ENCODE measurements around the gene MYO1D.

The MYO1D gene

DNA sequence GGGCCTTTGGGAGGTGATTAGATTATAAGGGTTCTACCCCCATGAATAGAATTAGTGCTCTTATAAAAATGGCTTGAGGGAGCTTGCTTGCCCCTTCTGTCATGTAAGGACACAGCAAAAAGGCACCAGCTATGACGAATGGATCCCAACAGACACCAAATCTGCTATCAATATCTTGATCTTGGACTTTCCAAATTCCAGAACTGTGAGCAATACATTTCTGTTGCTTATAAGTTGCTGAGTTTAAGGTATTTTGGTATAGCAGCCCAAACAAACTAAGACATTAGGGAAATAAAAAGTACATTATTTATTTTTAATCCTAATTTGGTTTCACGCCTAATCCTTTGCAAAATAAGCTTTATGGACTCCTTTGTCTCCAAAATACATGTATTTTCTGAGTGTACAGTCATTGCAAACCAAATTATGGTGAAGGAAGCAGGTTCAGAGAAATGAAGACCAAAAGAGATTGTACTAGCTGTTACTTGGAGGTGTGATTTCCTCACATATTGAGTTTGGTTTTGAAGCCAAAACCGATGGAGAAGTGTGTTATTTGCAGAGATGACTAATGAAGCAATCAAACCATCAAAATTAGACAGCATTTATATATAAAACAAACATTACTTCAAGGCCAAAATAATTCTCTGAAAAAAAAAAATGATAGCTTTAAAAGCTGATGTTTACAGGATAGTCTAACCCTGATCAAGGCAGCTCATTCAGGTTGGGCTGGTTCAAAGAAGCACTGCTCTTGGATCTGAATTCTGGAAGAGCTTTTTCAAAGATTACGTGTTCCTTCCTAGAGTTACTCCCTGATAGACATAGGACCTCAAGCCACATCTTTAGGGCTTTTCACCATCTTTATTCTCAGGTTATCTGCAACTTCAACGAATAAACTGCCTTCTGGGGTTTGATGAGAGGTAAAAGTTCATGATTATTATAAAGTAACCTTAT lies 71.6 kb downstream of the MYO1D start:
- TF ChIP-seq FOXM1 (IDR thresholded peaks at IDR 0.05; ENCODE audit: borderline replicate concordance, low read depth) (no peak), CREB1 (IDR thresholded peaks at IDR 0.05; ENCODE audit: low read depth) (no peak), TEAD4 (IDR thresholded peaks at IDR 0.05) (no peak), RAD21 (IDR thresholded peaks at IDR 0.05; ENCODE audit: low read depth) (no peak), EP300 (IDR thresholded peaks at IDR 0.05; ENCODE audit: borderline replicate concordance) (no peak), EGR1 (IDR thresholded peaks at IDR 0.05) (no peak), NFIC (IDR thresholded peaks at IDR 0.05) (no peak), YY1 (IDR thresholded peaks at IDR 0.05; ENCODE audit: low read depth) (no peak), ZBTB7A (IDR thresholded peaks at IDR 0.05; ENCODE audit: low read depth) (no peak), TCF12 (IDR thresholded peaks at IDR 0.05; ENCODE audit: low read depth) (no peak), TAF1 (IDR thresholded peaks at IDR 0.05; ENCODE audit: low read depth) (no peak), CEBPB (IDR thresholded peaks at IDR 0.05) (no peak)
- TF ChIP-seq, protein P1, sequence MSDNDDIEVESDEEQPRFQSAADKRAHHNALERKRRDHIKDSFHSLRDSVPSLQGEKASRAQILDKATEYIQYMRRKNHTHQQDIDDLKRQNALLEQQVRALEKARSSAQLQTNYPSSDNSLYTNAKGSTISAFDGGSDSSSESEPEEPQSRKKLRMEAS (IDR thresholded peaks at IDR 0.05), result no peak
- TF ChIP-seq, protein P2, sequence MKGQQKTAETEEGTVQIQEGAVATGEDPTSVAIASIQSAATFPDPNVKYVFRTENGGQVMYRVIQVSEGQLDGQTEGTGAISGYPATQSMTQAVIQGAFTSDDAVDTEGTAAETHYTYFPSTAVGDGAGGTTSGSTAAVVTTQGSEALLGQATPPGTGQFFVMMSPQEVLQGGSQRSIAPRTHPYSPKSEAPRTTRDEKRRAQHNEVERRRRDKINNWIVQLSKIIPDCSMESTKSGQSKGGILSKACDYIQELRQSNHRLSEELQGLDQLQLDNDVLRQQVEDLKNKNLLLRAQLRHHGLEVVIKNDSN (IDR thresholded peaks at IDR 0.05), result no peak
- TF ChIP-seq, protein P3, sequence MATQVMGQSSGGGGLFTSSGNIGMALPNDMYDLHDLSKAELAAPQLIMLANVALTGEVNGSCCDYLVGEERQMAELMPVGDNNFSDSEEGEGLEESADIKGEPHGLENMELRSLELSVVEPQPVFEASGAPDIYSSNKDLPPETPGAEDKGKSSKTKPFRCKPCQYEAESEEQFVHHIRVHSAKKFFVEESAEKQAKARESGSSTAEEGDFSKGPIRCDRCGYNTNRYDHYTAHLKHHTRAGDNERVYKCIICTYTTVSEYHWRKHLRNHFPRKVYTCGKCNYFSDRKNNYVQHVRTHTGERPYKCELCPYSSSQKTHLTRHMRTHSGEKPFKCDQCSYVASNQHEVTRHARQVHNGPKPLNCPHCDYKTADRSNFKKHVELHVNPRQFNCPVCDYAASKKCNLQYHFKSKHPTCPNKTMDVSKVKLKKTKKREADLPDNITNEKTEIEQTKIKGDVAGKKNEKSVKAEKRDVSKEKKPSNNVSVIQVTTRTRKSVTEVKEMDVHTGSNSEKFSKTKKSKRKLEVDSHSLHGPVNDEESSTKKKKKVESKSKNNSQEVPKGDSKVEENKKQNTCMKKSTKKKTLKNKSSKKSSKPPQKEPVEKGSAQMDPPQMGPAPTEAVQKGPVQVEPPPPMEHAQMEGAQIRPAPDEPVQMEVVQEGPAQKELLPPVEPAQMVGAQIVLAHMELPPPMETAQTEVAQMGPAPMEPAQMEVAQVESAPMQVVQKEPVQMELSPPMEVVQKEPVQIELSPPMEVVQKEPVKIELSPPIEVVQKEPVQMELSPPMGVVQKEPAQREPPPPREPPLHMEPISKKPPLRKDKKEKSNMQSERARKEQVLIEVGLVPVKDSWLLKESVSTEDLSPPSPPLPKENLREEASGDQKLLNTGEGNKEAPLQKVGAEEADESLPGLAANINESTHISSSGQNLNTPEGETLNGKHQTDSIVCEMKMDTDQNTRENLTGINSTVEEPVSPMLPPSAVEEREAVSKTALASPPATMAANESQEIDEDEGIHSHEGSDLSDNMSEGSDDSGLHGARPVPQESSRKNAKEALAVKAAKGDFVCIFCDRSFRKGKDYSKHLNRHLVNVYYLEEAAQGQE (IDR thresholded peaks at IDR 0.05; ENCODE audit: low read depth), result no peak

DNA sequence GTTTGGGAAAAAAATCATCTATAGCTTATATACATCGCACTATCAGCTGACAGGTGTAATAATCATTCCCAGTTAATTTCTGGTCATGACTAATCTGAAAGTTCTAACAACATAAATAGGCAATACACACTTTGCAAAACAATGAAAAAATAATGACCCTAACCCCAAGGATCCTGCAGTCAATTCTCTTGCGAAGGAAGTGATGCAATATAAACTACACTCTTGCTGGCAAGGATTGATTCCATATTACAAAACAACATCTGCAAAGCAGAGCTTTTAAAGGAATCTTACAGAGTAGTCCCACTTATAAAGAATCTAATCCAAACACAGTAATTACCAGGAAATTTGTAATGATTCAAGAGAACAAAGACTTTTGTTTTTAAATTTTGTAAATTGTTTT lies 73.4 kb downstream of the MYO1D start:
- no peak for TF ChIP-seq NFIC (IDR thresholded peaks at IDR 0.05)
- TF ChIP-seq CREB1 (IDR thresholded peaks at IDR 0.05; ENCODE audit: low read depth), result no peak
- TF ChIP-seq EGR1 (IDR thresholded peaks at IDR 0.05), result no peak
- TF ChIP-seq, protein P2 (IDR thresholded peaks at IDR 0.05), result no peak
- no peak for TF ChIP-seq TEAD4 (IDR thresholded peaks at IDR 0.05)
- TF ChIP-seq YY1 (IDR thresholded peaks at IDR 0.05; ENCODE audit: low read depth), result no peak
- TF ChIP-seq, protein P3 (IDR thresholded peaks at IDR 0.05; ENCODE audit: low read depth), result no peak
- no peak for TF ChIP-seq TAF1 (IDR thresholded peaks at IDR 0.05; ENCODE audit: low read depth)
- no peak for TF ChIP-seq FOXM1 (IDR thresholded peaks at IDR 0.05; ENCODE audit: borderline replicate concordance, low read depth)
- TF ChIP-seq EP300 (IDR thresholded peaks at IDR 0.05; ENCODE audit: borderline replicate concordance), result no peak
- no peak for TF ChIP-seq CEBPB (IDR thresholded peaks at IDR 0.05)

DNA sequence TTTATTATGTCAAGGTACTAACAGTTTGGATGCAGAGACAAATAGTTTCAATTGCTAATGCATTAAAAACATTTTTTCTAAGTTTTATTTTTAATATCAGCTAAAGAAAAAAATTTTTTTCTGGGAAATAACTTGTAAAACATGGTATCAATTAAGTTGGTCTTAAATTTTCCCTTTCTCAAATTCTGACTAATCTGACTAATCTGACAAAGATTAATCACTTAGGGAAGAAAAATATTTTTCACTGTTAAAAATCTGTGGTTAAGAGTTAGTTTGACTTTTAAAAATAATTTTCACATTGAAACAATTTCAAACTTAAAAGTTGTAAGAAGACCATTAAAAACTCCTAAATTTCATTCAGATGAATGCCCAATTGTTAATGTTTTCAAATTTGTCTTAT lies 74.6 kb downstream of the MYO1D start:
- TF ChIP-seq, protein P1 (IDR thresholded peaks at IDR 0.05), result no peak
- TF ChIP-seq RAD21 (IDR thresholded peaks at IDR 0.05; ENCODE audit: low read depth) (no peak), TEAD4 (IDR thresholded peaks at IDR 0.05) (no peak), NFIC (IDR thresholded peaks at IDR 0.05) (no peak), YY1 (IDR thresholded peaks at IDR 0.05; ENCODE audit: low read depth) (no peak), TCF12 (IDR thresholded peaks at IDR 0.05; ENCODE audit: low read depth) (no peak), CEBPB (IDR thresholded peaks at IDR 0.05) (no peak), EGR1 (IDR thresholded peaks at IDR 0.05) (no peak)

DNA sequence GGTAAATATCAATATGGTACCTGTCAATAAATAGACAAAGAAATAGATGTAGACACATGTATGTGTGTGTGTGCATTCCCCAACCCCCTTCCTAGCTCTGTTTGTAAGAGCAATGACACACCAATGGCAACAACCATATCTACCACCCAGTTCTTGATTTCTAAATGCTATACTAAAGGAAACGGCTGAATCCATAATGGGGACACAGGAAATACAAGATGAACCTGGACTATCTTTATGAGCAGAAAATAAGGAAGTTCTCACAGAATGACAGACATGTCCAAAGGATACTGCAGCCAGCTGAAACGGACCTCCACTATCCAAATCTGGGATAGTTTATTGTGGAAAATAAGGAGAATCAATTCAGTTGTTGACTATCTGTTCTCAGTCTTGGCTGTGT lies 75.3 kb downstream of the MYO1D start:
- TF ChIP-seq TCF12 (IDR thresholded peaks at IDR 0.05; ENCODE audit: low read depth), result no peak
- no peak for TF ChIP-seq CREB1 (IDR thresholded peaks at IDR 0.05; ENCODE audit: low read depth)
- no peak for TF ChIP-seq RAD21 (IDR thresholded peaks at IDR 0.05; ENCODE audit: low read depth)
- TF ChIP-seq TEAD4 (IDR thresholded peaks at IDR 0.05), result no peak
- TF ChIP-seq ZBTB7A (IDR thresholded peaks at IDR 0.05; ENCODE audit: low read depth), result no peak
- no peak for TF ChIP-seq NFIC (IDR thresholded peaks at IDR 0.05)
- no peak for TF ChIP-seq FOXM1 (IDR thresholded peaks at IDR 0.05; ENCODE audit: borderline replicate concordance, low read depth)
- no peak for TF ChIP-seq TAF1 (IDR thresholded peaks at IDR 0.05; ENCODE audit: low read depth)
- TF ChIP-seq EGR1 (IDR thresholded peaks at IDR 0.05), result no peak
- TF ChIP-seq, protein P2 (IDR thresholded peaks at IDR 0.05), result no peak
- TF ChIP-seq EP300 (IDR thresholded peaks at IDR 0.05; ENCODE audit: borderline replicate concordance), result no peak
- TF ChIP-seq YY1 (IDR thresholded peaks at IDR 0.05; ENCODE audit: low read depth), result no peak
- no peak for TF ChIP-seq CEBPB (IDR thresholded peaks at IDR 0.05)

DNA sequence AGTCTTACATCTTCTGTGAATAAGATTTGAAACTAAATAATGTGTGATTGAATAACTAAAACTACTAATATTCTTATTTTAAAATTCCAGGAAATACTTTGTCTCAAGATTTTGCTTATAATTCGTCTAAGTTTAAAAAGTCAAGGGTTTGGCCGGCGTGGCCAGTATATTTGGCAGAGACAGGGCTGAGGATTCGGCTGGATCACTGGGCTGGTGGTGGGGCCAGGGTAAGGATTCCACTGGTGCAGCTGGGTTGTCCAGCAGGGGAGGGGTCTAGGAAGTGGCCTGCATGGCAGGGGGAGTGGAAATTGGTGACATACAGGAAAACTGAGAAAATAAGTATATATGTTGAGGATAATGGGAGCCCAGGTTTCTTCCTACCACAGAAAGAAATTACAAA lies 75.7 kb downstream of the MYO1D start:
- no peak for TF ChIP-seq CEBPB (IDR thresholded peaks at IDR 0.05)
- TF ChIP-seq CREB1 (IDR thresholded peaks at IDR 0.05; ENCODE audit: low read depth), result no peak
- no peak for TF ChIP-seq TAF1 (IDR thresholded peaks at IDR 0.05; ENCODE audit: low read depth)
- TF ChIP-seq TEAD4 (IDR thresholded peaks at IDR 0.05), result no peak
- no peak for TF ChIP-seq ZBTB7A (IDR thresholded peaks at IDR 0.05; ENCODE audit: low read depth)

All from Ishikawa (cell line).